ENCODE measurements around the gene ADAM17. TPM values are rescaled to one million over a fixed set of nuclear protein-coding genes. Genes with fewer than 3 reads are reported as not detected.

The ADAM17 gene
- total RNA-seq, 3 donors from 2014 or later: 32.2 to 65.9 (median 48.8) TPM

- Histone ChIP-seq H3K4me1 (no peaks in the 10 kb centered on the region), H3K27ac (no peak overlapping the region), H3K27me3 (no peaks in the 10 kb centered on the region), H3K4me3 (no peak overlapping the region), H3K36me3 (peaks cover 29% of the 10 kb centered on the region), H3K9me3 (no peaks in the 10 kb centered on the region)
- no peak for DNase-seq (ENCODE audit: low spot score in 2 of 2)
- intact Hi-C loops (cut with DNase I; ENCODE audit: low total_unique reads): no loop called here
- no peak for TF ChIP-seq POLR2AphosphoS5 (IDR thresholded peaks at IDR 0.05)
- TF ChIP-seq POLR2A (IDR thresholded peaks at IDR 0.05): no peak
- TF ChIP-seq CTCF (IDR thresholded peaks at IDR 0.05): no peak
Measured at GRCh38 chr2:9493478-9493877, 62.2 kb downstream of the ADAM17 start.

DNA sequence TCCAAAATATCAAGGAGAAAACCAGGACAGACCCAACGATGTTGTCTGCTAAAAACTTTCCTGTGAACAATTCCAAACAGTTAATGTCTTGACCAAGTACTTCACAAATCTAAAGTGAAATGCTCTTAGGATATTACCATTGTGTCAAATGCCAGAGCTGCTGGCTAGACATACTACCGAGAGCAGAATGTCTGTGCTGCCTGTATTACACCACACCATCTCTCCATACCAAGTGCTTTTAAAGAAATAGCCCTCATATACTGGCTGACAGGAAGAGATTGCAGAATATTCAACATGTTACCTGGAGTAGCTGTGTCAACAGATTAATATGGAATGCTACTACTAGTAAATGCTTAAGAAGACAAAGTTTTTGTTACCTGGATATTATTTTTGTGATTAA is 62.7 kb downstream of the ADAM17 start:
- H3K9me3 ChIP-seq: no peaks in the 10 kb centered on the region
- DNase-seq (ENCODE audit: low spot score in 2 of 2): no peak
- H3K4me1 ChIP-seq: no peaks in the 10 kb centered on the region
- H3K4me3 ChIP-seq: no peak overlapping the region
- intact Hi-C loops (cut with DNase I; ENCODE audit: low total_unique reads): no loop called here
- peaks cover 29% of the 10 kb centered on the region for H3K36me3 ChIP-seq
- H3K27me3 ChIP-seq: no peaks in the 10 kb centered on the region
- H3K27ac ChIP-seq: no peak overlapping the region
- TF ChIP-seq POLR2AphosphoS5 (IDR thresholded peaks at IDR 0.05): no peak
- TF ChIP-seq CTCF (IDR thresholded peaks at IDR 0.05): no peak
- no peak for TF ChIP-seq POLR2A (IDR thresholded peaks at IDR 0.05)

- Histone ChIP-seq H3K36me3 (peaks cover 29% of the 10 kb centered on the region), H3K4me3 (no peak overlapping the region), H3K27ac (no peak overlapping the region), H3K27me3 (no peaks in the 10 kb centered on the region), H3K9me3 (no peaks in the 10 kb centered on the region), H3K4me1 (no peaks in the 10 kb centered on the region)
- no peak for TF ChIP-seq CTCF (IDR thresholded peaks at IDR 0.05)
- TF ChIP-seq POLR2AphosphoS5 (IDR thresholded peaks at IDR 0.05): no peak
- TF ChIP-seq POLR2A (IDR thresholded peaks at IDR 0.05): no peak
- intact Hi-C loops (cut with DNase I; ENCODE audit: low total_unique reads): no loop called here
- no peak for DNase-seq (ENCODE audit: low spot score in 2 of 2)
Measured at GRCh38 chr2:9490789-9491188, 64.8 kb downstream of the ADAM17 start.

- H3K36me3 ChIP-seq: peaks cover 22% of the 10 kb centered on the region
- no peak overlapping the region for H3K27ac ChIP-seq
- intact Hi-C loops (cut with DNase I; ENCODE audit: low total_unique reads): no loop called here
- H3K4me1 ChIP-seq: no peaks in the 10 kb centered on the region
- H3K27me3 ChIP-seq: no peaks in the 10 kb centered on the region
- TF ChIP-seq CTCF (IDR thresholded peaks at IDR 0.05) (no peak), POLR2A (IDR thresholded peaks at IDR 0.05) (no peak), POLR2AphosphoS5 (IDR thresholded peaks at IDR 0.05) (no peak)
- no peak for DNase-seq (ENCODE audit: low spot score in 2 of 2)
- no peak overlapping the region for H3K4me3 ChIP-seq
- no peaks in the 10 kb centered on the region for H3K9me3 ChIP-seq
Measured at GRCh38 chr2:9488583-9489547, 66.8 kb downstream of the ADAM17 start.

DNA sequence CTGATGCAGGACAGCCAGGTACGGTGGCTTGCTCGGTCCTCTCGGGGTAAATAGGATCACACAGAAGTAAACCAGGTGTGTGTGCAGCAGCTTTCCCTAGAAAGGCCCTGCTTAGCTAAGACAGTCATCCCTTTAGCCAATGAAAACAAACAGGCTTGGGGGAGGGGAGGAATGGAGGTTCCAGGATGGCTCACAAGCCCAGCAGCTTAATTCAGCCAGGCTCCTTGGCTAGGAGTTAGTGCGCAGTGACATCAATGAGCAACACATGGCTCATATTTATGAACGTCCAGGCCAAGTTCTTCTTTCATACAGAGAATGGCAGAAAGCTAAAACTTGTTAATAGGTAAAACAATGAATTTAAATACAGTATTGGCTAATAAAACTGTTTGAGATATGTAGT is 71.1 kb downstream of the ADAM17 start:
- Histone ChIP-seq H3K4me3 (no peak overlapping the region), H3K27me3 (no peaks in the 10 kb centered on the region), H3K36me3 (peaks cover 7% of the 10 kb centered on the region), H3K9me3 (no peaks in the 10 kb centered on the region), H3K4me1 (no peaks in the 10 kb centered on the region), H3K27ac (no peak overlapping the region)
- no peak for DNase-seq (ENCODE audit: low spot score in 2 of 2)
- intact Hi-C loops (cut with DNase I; ENCODE audit: low total_unique reads): no loop called here
- TF ChIP-seq POLR2AphosphoS5 (IDR thresholded peaks at IDR 0.05) (no peak), POLR2A (IDR thresholded peaks at IDR 0.05) (no peak), CTCF (IDR thresholded peaks at IDR 0.05) (no peak)

Data from breast epithelium (tissue), 4 donors.